ENCODE results near the gene OR8G1.
"Not testable (repeated sequence)": the region's sequence is repeated elsewhere in the genome, so short reads cannot be mapped to it uniquely, and the experiment has no call there.

The OR8G1 gene

DNA sequence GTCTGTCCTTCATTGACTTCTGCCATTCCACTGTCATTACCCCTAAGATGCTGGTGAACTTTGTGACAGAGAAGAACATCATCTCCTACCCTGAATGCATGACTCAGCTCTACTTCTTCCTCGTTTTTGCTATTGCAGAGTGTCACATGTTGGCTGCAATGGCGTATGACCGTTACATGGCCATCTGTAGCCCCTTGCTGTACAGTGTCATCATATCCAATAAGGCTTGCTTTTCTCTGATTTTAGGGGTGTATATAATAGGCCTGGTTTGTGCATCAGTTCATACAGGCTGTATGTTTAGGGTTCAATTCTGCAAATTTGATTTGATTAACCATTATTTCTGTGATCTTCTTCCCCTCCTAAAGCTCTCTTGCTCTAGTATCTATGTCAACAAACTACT lies 9.0 kb downstream of the OR8G1 start:
- not testable (repeated sequence) for DNase-seq

DNA sequence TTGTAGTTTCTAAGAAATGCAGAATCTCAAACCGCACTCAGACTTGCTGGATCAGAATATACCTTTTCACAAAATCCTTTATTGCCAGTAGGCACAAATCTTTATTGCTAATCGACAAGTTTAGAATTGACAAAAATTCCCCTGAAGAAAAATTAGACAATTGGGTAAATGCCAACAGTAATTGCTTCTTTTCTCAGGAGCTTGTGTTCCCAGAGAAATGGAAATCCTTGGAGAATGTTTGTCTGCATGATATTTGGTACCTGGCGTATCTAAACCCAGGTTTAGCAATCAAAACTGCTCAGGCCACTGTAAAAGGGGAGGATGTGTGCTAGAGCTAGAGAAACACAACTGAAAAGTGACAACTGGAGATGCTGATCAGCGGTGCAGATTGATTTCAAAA lies 15.2 kb downstream of the OR8G1 start, which contains the start of gene OR8G5:
TSS of gene OR8G5 (plus strand) at position 301 of the 400 bp plus-strand sequence. CDS start 8,556 bp downstream, outside the sequence.
- no peak for DNase-seq

DNA sequence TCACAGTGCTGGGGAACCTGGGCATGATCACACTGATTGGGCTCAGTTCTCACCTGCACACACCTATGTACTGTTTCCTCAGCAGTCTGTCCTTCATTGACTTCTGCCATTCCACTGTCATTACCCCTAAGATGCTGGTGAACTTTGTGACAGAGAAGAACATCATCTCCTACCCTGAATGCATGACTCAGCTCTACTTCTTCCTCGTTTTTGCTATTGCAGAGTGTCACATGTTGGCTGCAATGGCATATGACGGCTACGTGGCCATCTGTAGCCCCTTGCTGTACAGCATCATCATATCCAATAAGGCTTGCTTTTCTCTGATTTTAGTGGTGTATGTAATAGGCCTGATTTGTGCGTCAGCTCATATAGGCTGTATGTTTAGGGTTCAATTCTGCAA lies 24.1 kb downstream of the OR8G1 start:
- DNase-seq = not testable (repeated sequence)

DNA sequence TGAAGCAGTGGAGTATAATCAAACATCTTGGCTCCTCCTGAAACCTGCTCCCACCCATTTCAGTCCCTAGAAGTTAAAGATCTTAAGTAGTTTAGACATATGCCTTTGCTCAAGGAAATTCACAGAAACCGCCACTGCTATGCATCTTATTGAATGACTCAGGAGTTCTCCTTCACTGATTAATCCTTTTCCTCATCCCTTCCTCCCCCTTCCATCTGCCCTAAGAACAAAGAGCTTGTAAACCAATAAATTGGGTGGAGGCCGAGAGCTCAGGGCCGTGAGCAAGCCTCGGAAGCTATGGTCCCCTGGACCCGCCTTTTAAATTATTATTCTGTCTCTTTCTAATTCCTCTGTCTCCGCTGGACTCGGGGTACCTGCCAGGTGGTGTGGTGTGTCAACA lies 30.0 kb downstream of the OR8G1 start:
- DNase-seq = not testable (repeated sequence)

DNA sequence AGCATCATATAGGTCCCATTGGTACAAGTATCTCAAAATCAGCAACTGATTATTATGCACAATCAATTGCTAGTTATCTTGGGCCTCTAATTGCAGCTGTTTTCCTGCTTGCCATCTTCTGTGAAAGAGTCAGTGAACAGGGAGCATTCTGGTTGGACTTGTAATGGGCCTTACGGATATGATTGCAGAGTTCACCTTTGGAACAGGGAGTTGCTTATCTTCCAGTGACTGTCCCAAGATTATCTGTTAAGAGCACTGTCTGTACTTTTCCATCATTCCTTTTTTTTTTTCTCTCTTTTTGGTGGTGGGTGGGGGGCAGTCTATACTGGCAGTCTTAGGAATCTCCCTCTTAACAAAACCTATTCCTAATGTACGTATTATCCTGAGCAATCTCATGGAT lies 33.1 kb downstream of the OR8G1 start:
- no peak for DNase-seq

DNA sequence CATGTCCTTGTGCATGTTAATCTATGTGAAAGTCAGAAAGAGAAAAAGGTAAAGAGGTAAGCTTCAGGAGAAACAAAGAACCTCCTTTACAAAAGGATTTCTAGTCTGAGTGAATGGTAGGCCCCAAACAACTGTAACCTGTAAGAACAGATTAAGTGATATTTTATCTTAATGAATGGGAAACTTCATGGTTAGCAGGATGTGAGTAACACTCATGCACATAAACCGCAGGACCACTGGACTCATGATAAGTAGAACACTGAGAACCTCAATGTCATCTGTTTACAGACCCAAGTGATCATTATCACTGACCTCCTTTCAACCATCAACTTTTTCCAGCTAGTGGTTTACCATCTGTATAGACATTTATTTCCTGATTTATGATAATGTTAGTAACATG lies 35.2 kb downstream of the OR8G1 start:
- DNase-seq = no peak

DNA sequence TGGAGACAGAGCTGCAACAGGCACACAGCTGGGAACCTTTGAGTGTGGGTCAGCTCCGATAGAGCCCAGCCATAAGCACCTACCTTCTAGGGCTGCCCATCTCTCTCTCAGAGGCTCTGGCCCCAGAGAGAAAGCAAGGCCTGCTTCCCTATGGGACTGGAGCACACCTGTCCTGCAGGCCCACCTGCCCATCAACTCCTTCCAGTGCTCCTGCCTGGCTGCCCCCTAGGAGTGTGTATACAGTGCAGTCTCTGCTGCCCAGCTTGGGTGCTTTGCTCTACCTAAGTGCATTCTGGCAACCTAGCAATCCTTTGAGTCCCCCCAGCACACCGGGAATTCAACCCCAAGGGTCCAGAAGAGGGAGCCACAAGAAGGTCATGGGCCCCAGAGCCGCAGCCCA lies 36.3 kb downstream of the OR8G1 start:
- no peak for DNase-seq

DNA sequence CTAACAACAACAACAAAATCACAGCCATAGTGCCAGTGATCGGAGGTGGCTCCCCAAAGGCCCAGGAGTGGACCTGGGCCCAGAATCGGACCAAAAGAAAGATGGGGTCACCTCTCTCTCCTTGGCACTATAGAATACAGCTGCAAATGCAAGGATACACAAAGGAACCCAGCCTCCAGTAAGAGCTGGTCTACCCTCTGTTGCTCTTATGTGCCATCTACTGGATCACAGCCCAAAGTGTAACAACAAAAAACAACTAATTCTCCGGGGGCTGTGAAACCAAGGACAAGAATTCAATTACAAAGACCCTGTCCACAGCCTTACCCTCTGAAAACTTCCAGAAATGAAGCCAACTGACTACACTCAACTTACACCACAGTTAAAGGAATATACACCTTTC lies 36.9 kb downstream of the OR8G1 start:
- DNase-seq = no peak

DNA sequence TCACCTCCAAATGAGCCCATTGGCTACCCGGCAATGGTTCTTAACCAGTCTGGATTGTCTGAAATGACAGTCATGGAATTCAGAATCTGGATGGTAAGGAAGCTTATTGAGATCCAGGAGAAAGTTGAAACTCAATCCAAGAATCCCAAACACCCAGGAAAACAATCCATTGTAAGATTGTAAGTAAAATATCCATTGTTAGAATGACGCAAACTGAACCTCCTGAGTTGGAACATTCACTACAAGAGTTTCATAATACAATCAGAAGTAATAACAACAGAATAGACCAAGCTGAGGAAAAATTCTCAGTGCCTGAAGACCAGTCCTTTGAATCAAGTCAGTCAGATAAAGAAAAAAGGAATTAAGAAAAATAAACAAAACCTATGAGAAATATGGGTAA lies 37.4 kb downstream of the OR8G1 start:
- DNase-seq = no peak

DNA sequence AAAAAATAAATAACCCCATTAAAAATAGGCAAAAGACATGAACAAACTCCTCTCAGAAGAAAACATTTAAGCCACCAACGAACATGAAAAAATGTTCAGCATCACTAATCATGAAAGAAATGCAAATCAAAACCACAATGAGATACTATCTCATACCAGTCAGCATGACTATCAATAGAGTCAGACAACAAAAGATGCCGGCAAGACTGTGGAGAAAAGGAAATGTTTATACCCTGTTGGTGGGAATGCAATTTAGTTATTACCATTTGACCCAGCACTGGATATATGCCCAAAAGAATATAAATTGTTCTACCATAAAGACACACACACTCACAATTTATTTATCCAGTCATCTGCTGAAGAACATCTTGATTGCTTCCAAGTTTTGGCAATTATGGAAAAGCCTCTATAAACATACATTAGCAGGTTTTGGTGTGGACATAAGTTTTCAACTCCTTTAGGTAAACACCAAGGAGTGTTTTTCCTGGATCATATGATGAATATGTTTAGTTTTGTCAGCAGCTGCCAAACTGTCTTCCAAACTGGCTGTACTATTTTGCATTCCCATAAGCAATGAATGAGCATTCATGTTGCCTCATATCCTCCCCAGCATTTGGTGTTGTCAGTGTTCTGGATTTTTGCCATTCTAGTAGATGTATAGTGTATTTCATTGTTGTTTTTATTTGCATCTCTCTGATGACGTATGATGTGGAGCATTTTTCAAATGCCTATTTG lies 44.9 kb downstream of the OR8G1 start:
- no peak for DNase-seq

DNA sequence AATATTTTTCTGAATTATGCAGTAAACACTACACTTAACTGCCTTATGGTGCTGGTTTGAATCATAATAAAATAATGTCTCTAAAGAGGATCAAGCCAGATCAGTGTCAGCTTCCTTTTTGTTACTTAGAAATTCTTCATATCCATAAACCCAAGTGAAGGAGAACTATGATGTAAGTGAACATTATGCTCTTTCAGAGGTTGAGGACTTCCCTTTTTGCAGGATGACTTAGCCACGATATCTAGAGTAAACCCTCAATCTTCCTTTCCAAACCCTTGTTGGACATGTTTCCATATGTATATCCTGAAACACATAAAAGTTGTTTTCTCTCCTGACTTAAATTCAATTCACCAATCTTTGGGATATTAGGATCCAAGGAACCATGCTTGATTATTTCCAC lies 53.8 kb downstream of the OR8G1 start:
- no peak for DNase-seq

DNA sequence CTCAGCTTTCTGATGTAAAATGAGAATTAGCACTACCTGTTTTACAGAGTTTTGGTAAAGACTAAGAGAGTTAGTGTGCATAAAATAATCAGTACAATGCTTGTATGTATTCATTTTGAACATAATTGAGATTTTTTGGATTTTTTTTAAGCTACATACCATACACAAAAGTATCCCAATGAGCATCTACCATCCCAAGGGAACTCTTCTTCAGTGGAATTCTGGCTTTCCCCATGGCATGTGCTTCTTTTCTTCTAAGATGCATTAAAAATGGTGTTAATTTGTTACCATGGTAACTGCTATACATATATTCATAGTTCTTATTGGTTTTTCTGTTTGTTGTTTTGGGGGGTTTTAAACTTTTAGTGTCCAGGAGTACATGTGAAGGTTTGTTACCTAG lies 55.1 kb downstream of the OR8G1 start:
- no peak for DNase-seq

DNA sequence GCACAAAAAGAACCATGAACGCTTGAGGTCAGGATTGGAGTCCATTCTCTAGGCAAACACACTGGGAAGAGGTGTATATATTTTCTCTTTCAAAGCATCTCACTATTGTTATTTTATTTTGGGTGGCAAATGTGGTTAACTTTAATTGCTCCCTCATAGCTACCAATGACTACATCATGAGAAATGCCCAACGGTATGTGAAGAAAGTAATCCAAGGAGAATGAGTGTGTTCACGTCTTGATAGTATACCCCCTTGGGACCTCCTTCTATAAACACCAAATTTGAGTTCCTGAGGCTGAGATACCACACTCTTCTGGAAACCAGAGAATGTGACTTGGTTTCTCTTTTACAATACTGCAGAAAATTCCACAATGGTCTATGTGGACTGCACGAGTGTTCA lies 57.0 kb downstream of the OR8G1 start:
- DNase-seq = no peak

DNA sequence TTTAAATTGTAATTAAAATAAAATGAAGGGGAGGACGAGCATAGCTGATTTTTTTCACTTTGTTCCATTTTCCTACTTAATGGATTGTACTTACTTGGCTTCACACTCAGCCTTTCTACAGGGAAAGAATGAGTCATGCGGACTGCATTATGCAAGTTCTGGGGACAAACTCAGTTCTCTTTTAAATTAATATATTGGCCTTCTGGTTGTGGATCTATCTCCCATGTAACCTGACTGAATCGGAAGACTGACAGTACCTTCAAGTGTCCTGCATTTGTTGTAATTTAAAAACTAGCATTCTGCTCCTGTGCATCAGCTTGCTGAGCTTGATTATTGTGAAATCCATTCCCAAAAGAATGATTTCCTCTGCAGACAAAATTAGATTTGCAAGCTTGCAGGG lies 60.7 kb downstream of the OR8G1 start:
- DNase-seq = no peak

DNA sequence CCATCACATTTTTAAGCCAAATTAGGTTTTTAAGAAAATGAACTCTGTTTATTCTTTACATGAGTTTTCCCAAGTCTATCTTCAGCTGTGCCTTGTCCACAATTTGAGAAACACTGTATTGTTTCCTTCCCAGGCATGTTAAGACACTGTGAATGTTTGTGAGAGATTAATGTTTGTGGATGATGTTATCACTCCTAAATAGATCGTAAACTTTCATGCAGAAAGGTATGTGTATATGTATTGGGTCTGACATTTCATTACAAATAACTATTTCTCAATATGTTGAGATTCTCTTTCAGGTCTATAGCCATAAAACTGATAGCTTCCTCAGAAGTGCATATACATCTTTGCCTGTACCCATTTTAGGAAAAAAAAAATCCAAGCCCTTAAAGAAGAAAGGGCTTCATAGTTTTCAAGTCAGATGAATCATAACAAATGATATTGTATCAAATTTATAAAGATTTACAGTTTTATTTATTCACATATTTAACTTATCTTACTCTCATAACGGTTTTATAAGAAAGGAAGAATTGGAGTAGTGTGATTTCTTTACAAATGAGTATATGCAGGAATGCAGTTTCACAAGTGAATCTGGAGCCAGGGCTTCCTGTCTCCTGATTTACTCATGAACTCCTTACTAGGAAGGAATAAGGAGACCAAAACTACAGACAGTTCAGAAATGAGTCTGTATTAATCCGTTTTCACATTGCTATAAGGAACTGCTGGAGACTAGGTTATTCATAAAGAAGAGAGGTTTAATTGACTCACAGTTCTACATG lies 61.6 kb downstream of the OR8G1 start:
- DNase-seq = no peak
